ELR (cell line): ENCODE data around the gene EXOC3L4.
"Not testable (repeated sequence)": the region's sequence is repeated elsewhere in the genome, so short reads cannot be mapped to it uniquely, and the experiment has no call there.

ENCODE experiments used
- DNase-seq: peaks from one replicate; pipeline ENCODE4 v3.0.0-alpha.2; 2015; ENCODE audit warnings: low read depth

EXOC3L4 gene

GRCh38 chr14:103094406-103095209 is at the start of gene EXOC3L4:
Gene EXOC3L4, plus strand, starts transcription at chr14:103094725. Its CDS starts 5,495 bp downstream, at chr14:103100220.
- DNase-seq: no peak

GRCh38 chr14:103045371-103045869 is 49.1 kb upstream of the EXOC3L4 start:
- no peak for DNase-seq

GRCh38 chr14:103047453-103047852 is 47.1 kb upstream of the EXOC3L4 start:
- not testable (repeated sequence) for DNase-seq

- no peak for DNase-seq
Measured at GRCh38 chr14:103050935-103051334, 43.6 kb upstream of the EXOC3L4 start.

- DNase-seq: no peak
Measured at GRCh38 chr14:103052407-103052806, 42.1 kb upstream of the EXOC3L4 start.

GRCh38 chr14:103055695-103056094 is 38.8 kb upstream of the EXOC3L4 start:
- DNase-seq: no peak

GRCh38 chr14:103056322-103057027 is 38.0 kb upstream of the EXOC3L4 start:
- peak; percentile 88 for DNase-seq

- DNase-seq: no peak
Measured at GRCh38 chr14:103057028-103057371, 37.5 kb upstream of the EXOC3L4 start.

- peak; percentile 95 for DNase-seq
Measured at GRCh38 chr14:103057372-103058163, 37.0 kb upstream of the EXOC3L4 start, which contains the start of gene CDC42BPB. Gene CDC42BPB, minus strand, starts transcription at chr14:103057549. Its CDS starts 376 bp downstream, at chr14:103057173.

GRCh38 chr14:103058164-103059055 is 36.1 kb upstream of the EXOC3L4 start:
- peak; percentile 45 for DNase-seq

- no peak for DNase-seq
Measured at GRCh38 chr14:103059556-103059955, 35.0 kb upstream of the EXOC3L4 start.

- no peak for DNase-seq
Measured at GRCh38 chr14:103061482-103061976, 33.0 kb upstream of the EXOC3L4 start.

- no peak for DNase-seq
Measured at GRCh38 chr14:103064436-103064835, 30.1 kb upstream of the EXOC3L4 start.

GRCh38 chr14:103064978-103065377 is 29.5 kb upstream of the EXOC3L4 start:
- DNase-seq: no peak

- no peak for DNase-seq
Measured at GRCh38 chr14:103065861-103066260, 28.7 kb upstream of the EXOC3L4 start.

- no peak for DNase-seq
Measured at GRCh38 chr14:103066399-103066798, 28.1 kb upstream of the EXOC3L4 start.

GRCh38 chr14:103067231-103067954 is 27.1 kb upstream of the EXOC3L4 start:
- peak; percentile 65 for DNase-seq

- DNase-seq: no peak
Measured at GRCh38 chr14:103068351-103069073, 26.0 kb upstream of the EXOC3L4 start.

GRCh38 chr14:103070263-103070885 is 24.2 kb upstream of the EXOC3L4 start:
- DNase-seq: no peak
